Fibroblast of pulmonary artery (primary cell): Measurements from ENCODE around the gene USP28.

ENCODE experiments used
- DNase-seq: peaks from one replicate; pipeline ENCODE4 v3.0.0-alpha.2; 2010; ENCODE audit warnings: low read depth
- H3K4me3 ChIP-seq: replicated peaks from 2 replicates; pipeline ENCODE4 v1.5.1; 2011; ENCODE audit warnings: low read depth, mild to moderate bottlenecking, control low read depth, low read length, moderate library complexity
- CTCF ChIP-seq: IDR thresholded peaks from 2 replicates; pipeline ENCODE4 v1.5.1; 2011; ENCODE audit warnings: mild to moderate bottlenecking, control low read depth, low read length, inconsistent platforms; ENCODE audit errors: missing control alignments

USP28 gene

DNA sequence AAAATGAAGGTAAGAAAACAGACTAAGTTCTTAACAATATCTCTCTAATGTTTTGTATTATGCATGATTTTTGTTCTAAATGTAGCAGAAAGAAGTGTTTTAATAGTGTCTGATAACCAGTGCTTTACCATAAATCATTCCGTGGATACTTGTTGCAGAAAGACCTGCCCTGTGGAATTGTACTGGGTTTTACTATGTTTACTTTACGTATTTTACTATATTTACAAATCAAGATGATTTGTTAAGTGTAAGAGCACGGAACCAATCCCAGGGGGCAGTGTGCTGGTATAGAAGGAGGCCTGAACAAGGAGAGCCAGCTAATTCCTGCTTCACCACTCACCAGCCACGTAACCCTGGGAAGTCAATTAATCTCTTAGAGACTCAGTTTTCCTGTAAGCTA is 30.7 kb upstream of the USP28 start:
- peak; percentile 19 for TF ChIP-seq CTCF
- no peak overlapping the region for H3K4me3 ChIP-seq
- DNase-seq = peak; percentile 31

GRCh38 chr11:113904379-113905101 is 29.2 kb upstream of the USP28 start, which contains the start of gene HTR3B:
Gene HTR3B (plus strand): TSS chr11:113904796. CDS start chr11:113904934, 138 bp downstream.
- no peak for TF ChIP-seq CTCF
- no peak within 1 kb of the TSS for H3K4me3 ChIP-seq
- no peak for DNase-seq

- TF ChIP-seq CTCF = no peak
These were observed 25.8 kb upstream of the USP28 start for GRCh38 chr11:113901141-113901540.

DNA sequence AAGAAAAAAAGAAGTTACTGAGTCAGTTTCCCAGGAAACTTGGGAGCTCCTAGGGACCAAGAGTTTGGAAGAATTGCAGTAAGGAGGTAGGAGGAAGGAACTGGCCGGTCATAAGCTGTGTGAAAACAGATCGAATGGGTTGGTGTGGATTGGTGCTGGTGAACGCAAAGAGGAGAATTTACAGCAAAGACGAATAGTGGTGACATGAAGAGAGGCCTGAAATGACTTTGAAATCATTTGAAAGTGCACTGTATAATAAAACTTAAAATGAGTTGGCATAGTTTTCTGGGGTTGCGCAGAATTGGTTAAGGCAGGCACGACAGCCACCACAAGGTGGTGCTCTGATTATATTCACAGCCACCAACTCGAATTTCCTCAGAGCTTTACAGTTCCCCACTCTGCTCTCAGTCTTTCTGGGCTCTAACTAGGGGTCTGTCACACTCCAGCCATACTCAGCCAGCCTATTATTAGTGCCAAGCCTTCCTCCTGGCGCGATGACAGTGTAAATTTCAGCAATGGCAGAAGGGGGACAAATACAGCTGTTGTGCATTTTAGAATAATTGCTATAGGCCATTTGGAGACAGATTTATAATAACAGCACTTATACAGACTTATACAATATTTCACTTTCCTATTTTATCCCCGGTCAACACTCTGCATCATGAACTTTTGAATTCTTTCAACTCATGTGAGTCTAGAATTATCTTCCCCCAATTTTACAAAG is 20.9 kb upstream of the USP28 start:
- TF ChIP-seq CTCF = peak; percentile 82
- no peak overlapping the region for H3K4me3 ChIP-seq
- peak; percentile 53 for DNase-seq

More at GRCh38 chr11:113901141-113901540, 25.8 kb upstream of the USP28 start:
- DNase-seq = no peak
- H3K4me3 ChIP-seq = no peak overlapping the region

DNA sequence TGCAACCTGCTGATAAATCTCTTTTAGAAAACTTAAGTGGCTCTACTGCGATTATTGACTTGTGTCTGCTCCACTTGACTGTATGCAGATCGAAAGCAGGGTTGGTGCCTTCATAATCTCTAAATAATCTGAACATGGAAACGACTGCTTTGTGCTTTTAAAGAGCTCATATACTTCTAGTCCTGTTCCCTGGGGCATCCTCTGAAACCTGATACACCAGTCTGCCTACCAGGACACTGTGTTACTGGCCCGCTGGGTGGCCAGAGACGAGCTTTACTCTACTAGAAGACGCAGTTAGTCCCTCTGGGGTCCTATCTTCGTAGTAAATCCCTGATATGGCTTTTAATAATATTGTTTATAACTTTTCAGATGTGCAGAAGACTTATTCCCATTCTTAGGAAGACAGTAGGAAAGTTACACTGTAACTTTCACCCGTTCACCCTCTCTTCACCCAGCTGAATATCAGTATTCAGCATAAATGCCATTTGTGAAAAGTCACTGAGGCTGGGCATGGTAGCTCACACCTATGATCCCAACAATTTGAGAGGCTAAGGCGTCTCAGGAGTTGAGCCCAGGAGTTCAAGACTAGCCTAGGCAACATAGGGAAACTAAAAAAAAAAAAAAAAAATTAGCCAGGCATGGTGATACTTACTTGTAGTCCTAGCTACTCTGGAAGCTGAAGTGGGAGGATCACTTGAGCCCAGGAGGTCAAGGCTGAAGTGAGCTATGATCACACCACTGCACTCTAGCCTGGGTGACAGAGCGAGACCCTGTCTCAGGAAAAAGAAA is 20.2 kb upstream of the USP28 start:
- no peak for DNase-seq
- no peak overlapping the region for H3K4me3 ChIP-seq
- no peak for TF ChIP-seq CTCF

GRCh38 chr11:113894421-113894996 is 19.1 kb upstream of the USP28 start:
- H3K4me3 ChIP-seq = no peak overlapping the region
- no peak for TF ChIP-seq CTCF
- peak; percentile 54 for DNase-seq
